Stimulated activated CD8-positive, alpha-beta memory T cell treated with anti-CD3 and anti-CD28 coated beads, Interleukin-4, amount 100 ng/mL, for 48 hours (primary cell): ENCODE data around the gene EFCAB8.

Source experiments
- DNase-seq: peaks from one replicate; pipeline ENCODE4 v3.0.0-alpha.2; 2020

EFCAB8 gene

DNA sequence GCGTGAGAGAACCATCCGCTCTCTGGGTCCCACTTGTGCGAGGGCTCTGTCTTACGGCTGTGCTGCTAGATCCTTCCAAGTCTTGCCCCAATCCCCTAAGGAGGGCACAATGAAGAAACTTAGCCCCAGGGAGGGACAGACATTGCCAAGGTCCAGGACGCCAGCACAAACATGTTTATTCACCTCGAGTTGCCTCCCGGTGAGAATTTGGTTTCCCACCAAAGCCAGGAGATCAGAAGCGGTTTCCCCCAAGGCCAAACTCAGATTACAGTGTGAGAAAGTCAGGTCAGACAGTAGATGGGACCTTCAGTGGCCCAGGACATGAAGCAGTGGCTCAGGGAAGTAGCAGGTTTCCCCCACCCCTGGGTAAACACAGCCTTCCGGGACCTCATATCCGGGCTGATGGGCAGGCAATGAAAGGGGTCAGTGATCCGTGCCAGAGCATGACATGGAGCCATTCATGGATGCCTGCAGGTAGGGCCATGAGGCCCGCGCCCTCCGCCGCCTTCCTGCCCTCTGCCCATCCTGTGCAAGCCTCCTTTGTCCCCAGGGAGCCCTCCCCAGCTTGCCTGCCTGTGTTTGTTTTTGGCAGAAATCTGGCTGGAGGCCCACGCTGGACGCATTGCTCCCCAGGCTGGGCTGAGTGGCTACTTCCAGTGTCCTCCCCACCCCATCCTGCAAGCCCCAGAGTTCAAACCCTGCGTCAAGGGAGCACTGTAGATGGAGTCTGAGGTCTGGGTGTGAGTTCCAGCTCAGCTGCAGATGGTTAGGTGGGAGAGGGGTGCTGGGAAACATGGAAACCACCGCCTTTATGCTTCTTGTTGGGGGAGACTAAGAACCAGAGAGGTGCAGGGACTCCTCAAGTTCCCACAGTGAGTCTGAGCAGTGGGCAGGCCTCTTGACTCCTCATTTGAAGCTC is 150.8 kb downstream of the EFCAB8 start:
- DNase-seq, result no peak

DNA sequence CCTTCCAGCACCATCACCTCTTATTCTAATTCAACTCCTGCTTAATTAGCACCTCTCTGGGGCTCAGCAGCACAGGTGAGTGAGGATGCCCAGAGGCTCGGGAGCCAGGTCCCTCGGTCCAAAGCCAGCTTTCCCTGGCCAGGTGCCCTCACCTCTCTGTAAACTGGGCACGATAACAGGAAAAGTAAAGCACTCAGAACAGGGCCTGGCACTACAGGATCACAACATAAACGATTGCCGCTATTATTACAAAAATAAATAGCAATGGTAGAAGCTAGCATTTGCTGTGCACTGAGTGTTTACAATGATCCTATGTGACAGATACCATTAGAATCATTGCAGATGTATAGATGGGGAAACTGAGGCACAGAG is 151.4 kb downstream of the EFCAB8 start:
- DNase-seq, result no peak

DNA sequence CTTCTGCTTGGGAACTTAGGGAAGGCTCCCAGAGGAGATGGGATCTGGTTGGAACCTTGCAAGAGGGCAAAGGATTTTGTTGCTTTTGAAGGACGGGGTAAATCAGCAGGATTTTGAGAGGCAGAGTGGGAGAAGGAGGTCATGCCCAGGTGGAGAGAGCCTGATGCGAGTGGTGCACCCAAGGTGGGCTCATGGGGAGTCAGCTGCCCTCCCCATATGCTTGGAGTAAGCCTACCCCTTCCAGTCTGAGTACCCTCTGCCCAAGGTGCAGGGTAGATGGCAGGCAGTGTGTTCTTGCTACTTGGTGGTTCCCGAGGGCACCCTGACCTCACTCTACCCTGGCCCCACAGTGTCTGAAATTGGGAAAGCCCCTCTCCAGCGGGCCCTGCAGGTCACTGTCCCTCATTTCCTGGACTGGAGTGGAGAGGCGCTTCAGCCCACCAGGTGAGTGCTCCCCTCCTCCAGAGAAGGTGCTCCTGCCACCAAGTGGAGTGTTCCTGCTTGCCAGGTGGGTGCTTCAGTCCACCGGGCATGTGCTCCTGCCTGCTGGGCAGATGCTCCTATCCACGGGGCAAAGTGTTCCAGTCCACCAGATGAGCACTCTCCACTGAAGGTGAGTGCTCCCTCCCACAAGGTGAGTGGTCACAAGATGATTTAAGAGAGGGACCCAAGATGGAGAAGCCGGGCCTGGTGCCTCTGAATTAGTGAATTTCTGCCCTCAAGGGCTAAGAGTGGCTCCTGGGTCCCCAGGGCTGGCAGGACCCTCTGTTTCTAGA is 152.1 kb downstream of the EFCAB8 start:
- DNase-seq, result no peak
